Kidney (tissue), 14 donors: ENCODE measurements around the gene PKDREJ. TPM values are rescaled to one million over a fixed set of nuclear protein-coding genes. Genes with fewer than 3 reads are reported as not detected.
A peak's percentile ranks its signal among the peaks of the same experiment; 100 is the strongest.

Source experiments
- DNase-seq, 5 donors: peaks; one replicate each; pipeline ENCODE4 v3.0.0-alpha.2; 2013 to 2020
- FAIRE-seq: peaks from 2 replicates; lab custom pipeline; 2012; peaks lifted over from hg19 to GRCh38; lab: Jason Lieb, UNC
- H3K27ac ChIP-seq, 2 donors: one replicate each; pipeline ENCODE4 v1.7.0; 2013; ENCODE audit warnings: low read depth in 2 of 2, low read length in 2 of 2, inconsistent platforms in 1 of 2
- H3K27me3 ChIP-seq: one replicate; pipeline ENCODE4 v1.7.1; 2013; ENCODE audit warnings: low read length, inconsistent platforms; ENCODE audit not compliant: control insufficient read depth, insufficient read depth
- H3K36me3 ChIP-seq, 3 donors: one replicate each; pipeline versions ENCODE4 v1.7.0 to v1.7.1; 2013; ENCODE audit warnings: low read length in 3 of 3, control low read depth in 1 of 3, inconsistent platforms in 1 of 3; ENCODE audit not compliant: insufficient read depth in 3 of 3, control insufficient read depth in 2 of 3
- H3K4me1 ChIP-seq, 3 donors: one replicate each; pipeline versions ENCODE4 v1.7.0 to v1.7.1; 2013; ENCODE audit warnings: low read length in 3 of 3, inconsistent platforms in 1 of 3, low read depth in 1 of 3; ENCODE audit not compliant: control insufficient read depth in 2 of 3, insufficient read depth in 2 of 3
- H3K4me3 ChIP-seq, 3 donors: one replicate each; pipeline versions ENCODE4 v1.7.0 to v1.8.1; 2013; ENCODE audit warnings: low read length in 3 of 3, control low read depth in 1 of 3, inconsistent platforms in 1 of 3
- H3K9ac ChIP-seq, 3 donors: one replicate each; pipeline versions ENCODE4 v1.7.0 to v1.7.1; 2013; ENCODE audit warnings: low read length in 3 of 3, control low read depth in 1 of 3, inconsistent platforms in 1 of 3
- H3K9me3 ChIP-seq, 3 donors: one replicate each; pipeline versions ENCODE4 v1.7.0 to v1.7.1; 2013; ENCODE audit warnings: low read length in 3 of 3, control low read depth in 1 of 3, inconsistent platforms in 1 of 3; ENCODE audit not compliant: control insufficient read depth in 2 of 3, insufficient read depth in 1 of 3
- CTCF ChIP-seq: IDR thresholded peaks from 3 replicates; pipeline ENCODE4 v1.5.1; 2012; ENCODE audit warnings: mild to moderate bottlenecking, moderate library complexity, borderline replicate concordance; ENCODE audit not compliant: insufficient read depth; ENCODE audit errors: extremely low read depth
- intact Hi-C: fragments of 100-400 bp; cut with DNase I; formaldehyde crosslinking; loops from one replicate; pipeline ENCODE4 v1.11.1; 2022
- polyA plus RNA-seq: library from polyadenylated mRNA; stranded (reverse); fragments of 350-450 nt; fragmentation: Illumina TruSeq; extraction: RNeasy Lipid Tissue Mini Kit (QIAGEN cat#74804); gene quantifications from one replicate; pipeline ENCODE4 v1.2.3, GENCODE V29; 2014; ENCODE audit warnings: low read depth, low replicate concordance; ENCODE audit not compliant: insufficient read depth
- total RNA-seq: library from RNA; stranded (reverse); fragmentation: NEBNext Ultra II Directional; extraction: Animal tissue kit (Norgen Biotek cat#: 25700); gene quantifications from one replicate; pipeline ENCODE4 v1.2.1, GENCODE V29; 2021
- donor health status: control.
- donor health status: control.
- donor health status: control.
- donor health status: control.
- donor health status: control.
- donor health status: DM: yes; HTN: yes; CAD: no.
- donor health status: Normal renal cell carcinoma (clear cell type).

PKDREJ gene
- total and polyA plus RNA-seq, 2 donors from 2014 or later: 0.06 to 0.15 TPM

- Histone ChIP-seq H3K4me3 (no peak overlapping the region), H3K36me3 (peaks cover 4 to 58% (median 19%) of the 10 kb centered on the region in 3 donors)
- FAIRE-seq: no peak
Measured at GRCh38 chr22:46288846-46289243, 25.7 kb upstream of the PKDREJ start.

GRCh38 chr22:46287873-46288751, 25.0 kb upstream of the PKDREJ start:
- no peak for DNase-seq
- no peaks in the 10 kb centered on the region for H3K27me3 ChIP-seq
- intact Hi-C loops: no loop called here
- H3K4me1 ChIP-seq: peaks cover 0 to 13% (median 0%) of the 10 kb centered on the region in 3 donors
- no peaks in the 10 kb centered on the region for H3K9me3 ChIP-seq
- H3K27ac ChIP-seq: peak overlapping the region; percentile 22 to 42
- no peak overlapping the region for H3K9ac ChIP-seq
- no peak for FAIRE-seq
- H3K4me3 ChIP-seq: peak overlapping the region in 1 of 3 donors; percentile 0
- TF ChIP-seq CTCF: no peak
- peaks cover 4 to 59% (median 21%) of the 10 kb centered on the region in 3 donors for H3K36me3 ChIP-seq

More at GRCh38 chr22:46288846-46289243, 25.7 kb upstream of the PKDREJ start:
- H3K9me3 ChIP-seq: no peaks in the 10 kb centered on the region
- H3K27me3 ChIP-seq: no peaks in the 10 kb centered on the region
- H3K4me1 ChIP-seq: peaks cover 0 to 13% (median 0%) of the 10 kb centered on the region in 3 donors
- peak overlapping the region in 1 of 2 donors; percentile 22 for H3K27ac ChIP-seq
- H3K9ac ChIP-seq: no peak overlapping the region
- no peak for TF ChIP-seq CTCF
- intact Hi-C loops: no loop called here
- DNase-seq: no peak

DNA sequence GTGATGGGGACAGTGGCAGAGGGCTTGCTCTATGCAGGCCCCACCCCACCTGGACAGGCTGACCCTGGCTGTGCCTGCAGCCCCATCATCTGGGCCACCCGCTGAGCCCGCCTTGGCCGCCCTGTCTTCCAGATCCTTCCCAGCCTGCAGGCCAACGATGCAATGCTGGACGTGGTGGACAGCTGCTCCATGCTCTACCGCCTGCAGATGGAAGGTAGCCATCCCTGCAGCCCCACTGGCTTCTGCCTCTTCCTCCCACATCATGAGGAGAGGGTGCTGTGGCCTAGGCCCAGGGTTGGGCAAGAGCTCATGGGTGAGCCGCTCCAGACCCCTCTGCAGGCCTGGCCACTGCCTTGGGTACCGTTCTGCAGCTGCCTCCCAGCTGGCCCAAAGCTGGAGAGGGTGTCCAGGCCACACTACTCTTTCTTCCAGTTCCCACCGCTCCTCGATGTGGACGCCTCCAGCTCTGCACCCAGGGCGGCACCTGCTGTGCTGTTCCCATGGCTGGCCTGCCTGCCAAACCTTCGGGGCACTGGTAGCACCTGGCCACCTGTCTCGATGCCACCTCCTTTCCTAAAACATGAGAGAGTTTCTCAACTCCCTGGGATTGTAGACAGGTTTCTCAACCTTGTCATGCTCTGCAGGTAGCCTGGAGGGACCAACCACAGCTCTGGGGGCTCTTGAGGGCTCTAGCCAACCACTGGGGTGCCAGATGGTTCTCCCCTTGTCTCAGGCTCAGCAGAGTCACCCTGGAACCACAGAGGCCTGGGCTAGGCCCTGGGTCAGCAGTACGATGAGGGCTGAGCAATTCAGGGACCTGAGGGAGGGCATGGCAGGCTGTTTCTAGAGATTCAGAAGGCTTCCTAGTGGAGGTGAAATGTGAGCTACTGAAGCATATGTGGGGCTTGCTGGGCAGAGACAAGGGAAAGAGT, 24.1 kb upstream of the PKDREJ start:
- H3K9ac ChIP-seq: no peak overlapping the region
- H3K27me3 ChIP-seq: no peaks in the 10 kb centered on the region
- no peak overlapping the region for H3K4me3 ChIP-seq
- H3K36me3 ChIP-seq: peaks cover 4 to 58% (median 24%) of the 10 kb centered on the region in 3 donors
- intact Hi-C loops: no loop called here
- FAIRE-seq (no peak), DNase-seq (no peak)
- peak overlapping the region in 1 of 2 donors; percentile 42 for H3K27ac ChIP-seq
- no peak for TF ChIP-seq CTCF
- H3K4me1 ChIP-seq: peaks cover 0 to 13% (median 0%) of the 10 kb centered on the region in 3 donors
- H3K9me3 ChIP-seq: no peaks in the 10 kb centered on the region
